ENCODE data around the gene MAP4K4. TPM values are rescaled to one million over a fixed set of nuclear protein-coding genes. Genes with fewer than 3 reads are reported as not detected.
"Not testable (repeated sequence)": the region's sequence is repeated elsewhere in the genome, so short reads cannot be mapped to it uniquely, and the experiment has no call there.

The MAP4K4 gene
- total RNA-seq, 1 experiment from 2014 or later, result 136 TPM

GRCh38 chr2:101745711-101746694 is 48.5 kb downstream of the MAP4K4 start:
- no peak for DNase-seq
- Mint-ChIP-seq H3K4me3 (ENCODE audit: low read depth, unreplicated experiment) (peak overlapping the region; percentile 48), H3K36me3 (ENCODE audit: insufficient read depth, unreplicated experiment) (peaks cover 33% of the 10 kb centered on the region), H3K27me3 (ENCODE audit: unreplicated experiment) (no peaks in the 10 kb centered on the region), H3K4me1 (ENCODE audit: low read depth, unreplicated experiment) (peaks cover 79% of the 10 kb centered on the region), H3K9me3 (ENCODE audit: low read depth, unreplicated experiment) (no peaks in the 10 kb centered on the region), H3K27ac (ENCODE audit: unreplicated experiment) (peak overlapping the region; percentile 86)
- intact Hi-C loops (cut with micrococcal nuclease; ENCODE audit: unreplicated experiment), result no loop called here
- CTCF ChIA-PET, result interaction anchor here (1.5 to 2.3 kb wide), 2 partner anchors 10 to 13 kb away, joined by 7 to 11 read pairs; no protein-coding TSS in a partner anchor
- TSS peak; percentile 19 for BruUV-seq (replicated peaks)
- TF ChIP-seq CTCF (IDR thresholded peaks at IDR 0.05; ENCODE audit: unreplicated experiment), result no peak

- Mint-ChIP-seq H3K4me3 (ENCODE audit: low read depth, unreplicated experiment) (no peak overlapping the region), H3K9me3 (ENCODE audit: low read depth, unreplicated experiment) (no peaks in the 10 kb centered on the region), H3K4me1 (ENCODE audit: low read depth, unreplicated experiment) (peaks cover 82% of the 10 kb centered on the region), H3K36me3 (ENCODE audit: insufficient read depth, unreplicated experiment) (peaks cover 33% of the 10 kb centered on the region), H3K27ac (ENCODE audit: unreplicated experiment) (peak overlapping the region; percentile 86), H3K27me3 (ENCODE audit: unreplicated experiment) (no peaks in the 10 kb centered on the region)
- DNase-seq, result no peak
- intact Hi-C loops (cut with micrococcal nuclease; ENCODE audit: unreplicated experiment), result no loop called here
- TF ChIP-seq CTCF (IDR thresholded peaks at IDR 0.05; ENCODE audit: unreplicated experiment), result no peak
- CTCF ChIA-PET, result interaction anchor here (0.8 kb wide), 1 partner anchor 38 kb away, joined by 3 read pairs; no protein-coding TSS in a partner anchor
- BruUV-seq (replicated peaks), result TSS peak; percentile 3
These were observed 50.5 kb downstream of the MAP4K4 start for GRCh38 chr2:101748000-101748399.

- H3K27me3 Mint-ChIP-seq (ENCODE audit: unreplicated experiment); H3K4me3 Mint-ChIP-seq (ENCODE audit: low read depth, unreplicated experiment); CTCF ChIA-PET; BruUV-seq (replicated peaks); H3K9me3 Mint-ChIP-seq (ENCODE audit: low read depth, unreplicated experiment); intact Hi-C loops (cut with micrococcal nuclease; ENCODE audit: unreplicated experiment); DNase-seq: not testable (repeated sequence)
- H3K4me1 Mint-ChIP-seq (ENCODE audit: low read depth, unreplicated experiment), result peaks cover 82% of the 10 kb centered on the region
- peaks cover 33% of the 10 kb centered on the region for H3K36me3 Mint-ChIP-seq (ENCODE audit: insufficient read depth, unreplicated experiment)
- peak overlapping the region; percentile 86 for H3K27ac Mint-ChIP-seq (ENCODE audit: unreplicated experiment)
These were observed 51.0 kb downstream of the MAP4K4 start for GRCh38 chr2:101748462-101748861.

GRCh38 chr2:101750688-101751087 is 53.2 kb downstream of the MAP4K4 start:
- Mint-ChIP-seq H3K9me3 (ENCODE audit: low read depth, unreplicated experiment) (no peaks in the 10 kb centered on the region), H3K27ac (ENCODE audit: unreplicated experiment) (no peak overlapping the region), H3K4me1 (ENCODE audit: low read depth, unreplicated experiment) (peaks cover 81% of the 10 kb centered on the region), H3K27me3 (ENCODE audit: unreplicated experiment) (no peaks in the 10 kb centered on the region), H3K4me3 (ENCODE audit: low read depth, unreplicated experiment) (no peak overlapping the region), H3K36me3 (ENCODE audit: insufficient read depth, unreplicated experiment) (peaks cover 29% of the 10 kb centered on the region)
- BruUV-seq (replicated peaks), result no TSS peak
- CTCF ChIA-PET, result interaction anchor here (0.6 kb wide), 1 partner anchor 26 kb away, joined by 3 read pairs; no protein-coding TSS in a partner anchor
- intact Hi-C loops (cut with micrococcal nuclease; ENCODE audit: unreplicated experiment), result loop anchor here (5.0 kb wide), 1 partner anchor 43 kb away; no protein-coding TSS in a partner anchor
- DNase-seq, result no peak
- no peak for TF ChIP-seq CTCF (IDR thresholded peaks at IDR 0.05; ENCODE audit: unreplicated experiment)

Data from Calu3 (cell line).